GM21447 (cell line): ENCODE measurements around the gene NADK2.

Source experiments
- ATAC-seq: cut with Tn5 transposase; IDR thresholded peaks from one replicate; pipeline ENCODE4 v1.9.1; 2021; ENCODE audit not compliant: unreplicated experiment

The NADK2 gene

GRCh38 chr5:36168737-36169136 is 73.0 kb downstream of the NADK2 start:
- ATAC-seq, result no peak

- no peak for ATAC-seq
Observed at GRCh38 chr5:36164461-36164860, 77.3 kb downstream of the NADK2 start.

- no peak for ATAC-seq
Observed at GRCh38 chr5:36162810-36163486, 78.8 kb downstream of the NADK2 start.

GRCh38 chr5:36161361-36161760 is 80.4 kb downstream of the NADK2 start:
- no peak for ATAC-seq

- no peak for ATAC-seq
Observed at GRCh38 chr5:36160617-36161016, 81.1 kb downstream of the NADK2 start.

GRCh38 chr5:36158144-36158543 is 83.6 kb downstream of the NADK2 start:
- no peak for ATAC-seq

- no peak for ATAC-seq
Observed at GRCh38 chr5:36156619-36157018, 85.1 kb downstream of the NADK2 start.

GRCh38 chr5:36156121-36156601 is 85.6 kb downstream of the NADK2 start:
- ATAC-seq, result no peak

GRCh38 chr5:36155291-36155690 is 86.4 kb downstream of the NADK2 start:
- ATAC-seq, result no peak

- ATAC-seq, result no peak
Observed at GRCh38 chr5:36153726-36154125, 88.0 kb downstream of the NADK2 start.

- no peak for ATAC-seq
Observed at GRCh38 chr5:36153298-36153677, 88.4 kb downstream of the NADK2 start.

GRCh38 chr5:36152324-36153297 is 89.1 kb downstream of the NADK2 start:
- no peak for ATAC-seq

GRCh38 chr5:36151434-36152323 is 90.0 kb downstream of the NADK2 start, which contains the start of the genes LMBRD2 and SKP2:
TSS of gene LMBRD2 (minus strand) at chr5:36151887. CDS start at chr5:36143349, 8,538 bp downstream.
TSS of gene SKP2 (plus strand) at chr5:36152111. CDS start at chr5:36152263, 152 bp downstream.
- peak; percentile 98 for ATAC-seq

GRCh38 chr5:36150676-36151433 is 90.9 kb downstream of the NADK2 start:
- peak; percentile 35 for ATAC-seq

GRCh38 chr5:36147681-36148080 is 94.0 kb downstream of the NADK2 start:
- ATAC-seq, result no peak

- no peak for ATAC-seq
Observed at GRCh38 chr5:36146390-36146789, 95.3 kb downstream of the NADK2 start.

- ATAC-seq, result no peak
Observed at GRCh38 chr5:36145311-36145710, 96.4 kb downstream of the NADK2 start.
